ENCODE data around the gene PPP1R27. TPM values are rescaled to one million over a fixed set of nuclear protein-coding genes. Genes with fewer than 3 reads are reported as not detected.

PPP1R27 gene
- total RNA-seq, 2 donors from 2014 or later: not detected

- H3K36me3 Mint-ChIP-seq (ENCODE audit: low read depth): no peaks in the 10 kb centered on the region
- peaks cover 18% of the 10 kb centered on the region for H3K27me3 Mint-ChIP-seq
- H3K4me3 Mint-ChIP-seq: no peak overlapping the region
- no peaks in the 10 kb centered on the region for H3K4me1 Mint-ChIP-seq
- H3K9me3 Mint-ChIP-seq: no peaks in the 10 kb centered on the region
- no peak overlapping the region for H3K27ac Mint-ChIP-seq
- no peak for ATAC-seq (replicated peaks)
These were observed 32.6 kb downstream of the PPP1R27 start for GRCh38 chr17:81802048-81802758.

GRCh38 chr17:81801327-81801726 lies 33.5 kb downstream of the PPP1R27 start:
- H3K27ac Mint-ChIP-seq: no peak overlapping the region
- no peaks in the 10 kb centered on the region for H3K4me1 Mint-ChIP-seq
- no peaks in the 10 kb centered on the region for H3K9me3 Mint-ChIP-seq
- no peak overlapping the region for H3K4me3 Mint-ChIP-seq
- H3K27me3 Mint-ChIP-seq: peaks cover 18% of the 10 kb centered on the region
- no peaks in the 10 kb centered on the region for H3K36me3 Mint-ChIP-seq (ENCODE audit: low read depth)
- no peak for ATAC-seq (replicated peaks)

DNA sequence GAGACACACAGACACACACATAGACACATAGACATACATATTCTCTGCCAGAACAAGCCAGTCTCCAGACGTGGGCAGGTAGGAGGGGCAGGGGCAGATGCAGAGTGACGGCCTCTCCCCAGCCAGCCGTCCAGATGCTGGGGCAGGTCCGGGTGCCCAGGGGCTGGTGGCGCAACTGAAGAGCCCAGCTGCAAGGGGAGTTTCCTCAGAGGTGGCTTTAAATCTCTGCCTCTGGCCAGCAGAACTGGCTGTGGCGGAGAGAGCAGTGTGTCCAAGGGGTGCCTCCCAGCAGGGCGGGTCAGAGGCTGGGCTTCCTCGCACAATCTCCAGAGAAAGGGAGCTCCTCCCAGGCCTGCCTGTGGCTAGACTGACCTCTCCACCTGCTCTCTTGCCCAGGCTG lies 40.3 kb downstream of the PPP1R27 start:
- H3K27me3 Mint-ChIP-seq: no peaks in the 10 kb centered on the region
- no peak overlapping the region for H3K27ac Mint-ChIP-seq
- H3K4me3 Mint-ChIP-seq: no peak overlapping the region
- no peak for ATAC-seq (replicated peaks)
- no peaks in the 10 kb centered on the region for H3K4me1 Mint-ChIP-seq
- H3K9me3 Mint-ChIP-seq: no peaks in the 10 kb centered on the region
- no peaks in the 10 kb centered on the region for H3K36me3 Mint-ChIP-seq (ENCODE audit: low read depth)

GRCh38 chr17:81794074-81794476 lies 40.8 kb downstream of the PPP1R27 start:
- Mint-ChIP-seq H3K4me3 (no peak overlapping the region), H3K27me3 (no peaks in the 10 kb centered on the region), H3K4me1 (no peaks in the 10 kb centered on the region), H3K36me3 (ENCODE audit: low read depth) (no peaks in the 10 kb centered on the region), H3K9me3 (no peaks in the 10 kb centered on the region), H3K27ac (no peak overlapping the region)
- no peak for ATAC-seq (replicated peaks)

- H3K4me1 Mint-ChIP-seq: no peaks in the 10 kb centered on the region
- H3K4me3 Mint-ChIP-seq: no peak overlapping the region
- H3K27ac Mint-ChIP-seq: no peak overlapping the region
- no peaks in the 10 kb centered on the region for H3K27me3 Mint-ChIP-seq
- H3K9me3 Mint-ChIP-seq: no peaks in the 10 kb centered on the region
- no peak for ATAC-seq (replicated peaks)
- H3K36me3 Mint-ChIP-seq (ENCODE audit: low read depth): no peaks in the 10 kb centered on the region
These were observed 41.9 kb downstream of the PPP1R27 start for GRCh38 chr17:81792675-81793615.

Other genes with a start within 250 kb of the PPP1R27 start
- 100 to 1,000 TPM; 101 to 103 TPM for gene NPLOC4, start 197.9 kb downstream of the PPP1R27 start, total RNA-seq
- 1 to 10 TPM in 1 of 2 donors, under 1 TPM in 1; 0.30 to 1.4 TPM for gene TSPAN10, start 197.9 kb downstream of the PPP1R27 start, total RNA-seq
- gene PDE6G, start 178.5 kb downstream of the PPP1R27 start, total RNA-seq: 1 to 10 TPM in 1 of 2 donors, under 1 TPM in 1; 0.89 to 1.6 TPM
- gene OXLD1, start 168.4 kb downstream of the PPP1R27 start, total RNA-seq: 10 to 100 TPM; 18.4 to 40.3 TPM
- gene CCDC137, start 168.3 kb downstream of the PPP1R27 start, total RNA-seq: 10 to 100 TPM; 29.6 to 48.6 TPM
- gene ARL16, start 151.3 kb downstream of the PPP1R27 start, total RNA-seq: 10 to 100 TPM; 12.6 to 20.9 TPM
- gene HGS, start 151.0 kb downstream of the PPP1R27 start, total RNA-seq: 100 to 1,000 TPM; 118 to 130 TPM
- gene MRPL12, start 131.7 kb downstream of the PPP1R27 start, total RNA-seq: 100 to 1,000 TPM in 1 of 2 donors, 10 to 100 TPM in 1; 50.7 to 108 TPM
- 10 to 100 TPM; 15.4 to 38.9 TPM for gene SLC25A10, start 122.8 kb downstream of the PPP1R27 start, total RNA-seq
- under 1 TPM in 1 of 2 donors, not detected in 1; 0.26 TPM for gene GCGR, start 30.9 kb downstream of the PPP1R27 start, total RNA-seq
- 10 to 100 TPM; 45.7 to 94.4 TPM for gene MCRIP1, start 1.8 kb downstream of the PPP1R27 start, total RNA-seq
- gene P4HB, start 25.5 kb upstream of the PPP1R27 start, total RNA-seq: 100 to 1,000 TPM; 506 to 602 TPM
- gene ARHGDIA, start 36.3 kb upstream of the PPP1R27 start, total RNA-seq: 100 to 1,000 TPM; 384 to 814 TPM
- 100 to 1,000 TPM; 103 to 251 TPM for gene ALYREF, start 56.5 kb upstream of the PPP1R27 start, total RNA-seq
- 100 to 1,000 TPM; 103 to 123 TPM for gene ANAPC11, start 56.7 kb upstream of the PPP1R27 start, total RNA-seq
- gene NPB, start 67.2 kb upstream of the PPP1R27 start, total RNA-seq: under 1 TPM; 0.17 to 0.53 TPM
- gene PCYT2, start 76.3 kb upstream of the PPP1R27 start, total RNA-seq: 10 to 100 TPM; 10.1 to 26.8 TPM
- 10 to 100 TPM; 41.3 to 47.5 TPM for gene SIRT7, start 83.1 kb upstream of the PPP1R27 start, total RNA-seq
- gene MAFG, start 92.7 kb upstream of the PPP1R27 start, total RNA-seq: 10 to 100 TPM; 28.9 to 32.6 TPM
- 10 to 100 TPM; 25.1 to 40.6 TPM for gene PYCR1, start 102.2 kb upstream of the PPP1R27 start, total RNA-seq
- gene MYADML2, start 112.2 kb upstream of the PPP1R27 start, total RNA-seq: not detected
- 1 to 10 TPM in 1 of 2 donors, under 1 TPM in 1; 0.17 to 6.8 TPM for gene NOTUM, start 126.1 kb upstream of the PPP1R27 start, total RNA-seq
- gene ASPSCR1, start 142.6 kb upstream of the PPP1R27 start, total RNA-seq: 10 to 100 TPM; 22.3 to 30.3 TPM
- 100 to 1,000 TPM in 1 of 2 donors, 10 to 100 TPM in 1; 66.1 to 102 TPM for gene CENPX, start 187.8 kb upstream of the PPP1R27 start, total RNA-seq
- gene LRRC45, start 188.3 kb upstream of the PPP1R27 start, total RNA-seq: 10 to 100 TPM; 14.0 to 23.9 TPM
- gene RAC3, start 196.6 kb upstream of the PPP1R27 start, total RNA-seq: 1 to 10 TPM; 6.6 to 7.7 TPM
- 10 to 100 TPM; 63.1 to 91.0 TPM for gene DCXR, start 202.6 kb upstream of the PPP1R27 start, total RNA-seq
- 10 to 100 TPM; 21.1 to 25.2 TPM for gene RFNG, start 216.8 kb upstream of the PPP1R27 start, total RNA-seq
- gene GPS1, start 216.8 kb upstream of the PPP1R27 start, total RNA-seq: 10 to 100 TPM; 46.2 to 97.2 TPM
- 100 to 1,000 TPM in 1 of 2 donors, 10 to 100 TPM in 1; 59.7 to 129 TPM for gene DUS1L, start 230.8 kb upstream of the PPP1R27 start, total RNA-seq